ENCODE measurements around the gene ESR2.
"Not testable (repeated sequence)": the region's sequence is repeated elsewhere in the genome, so short reads cannot be mapped to it uniquely, and the experiment has no call there.

The ESR2 gene

DNA sequence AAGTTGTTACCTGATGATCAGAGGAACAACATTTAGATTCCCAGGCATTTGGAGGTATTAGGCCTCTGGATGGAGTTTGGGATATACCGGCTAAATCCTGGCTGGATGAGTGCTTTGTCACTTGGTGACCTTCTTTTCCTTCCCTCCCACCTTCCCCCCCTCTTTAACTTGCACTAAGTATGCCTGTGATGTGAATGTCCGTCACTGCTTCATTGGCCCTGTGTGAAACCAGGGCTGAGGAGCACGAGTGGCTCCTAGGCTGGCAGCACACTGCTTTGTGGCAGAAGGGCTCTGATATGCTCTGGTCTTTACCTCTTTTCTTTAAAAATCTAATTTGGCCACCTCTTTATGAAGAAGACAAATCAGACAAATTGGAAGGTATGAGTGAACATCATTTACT is 95.7 kb downstream of the ESR2 start:
- DNase-seq (ENCODE audit: low read depth in 2 of 2): no peak

DNA sequence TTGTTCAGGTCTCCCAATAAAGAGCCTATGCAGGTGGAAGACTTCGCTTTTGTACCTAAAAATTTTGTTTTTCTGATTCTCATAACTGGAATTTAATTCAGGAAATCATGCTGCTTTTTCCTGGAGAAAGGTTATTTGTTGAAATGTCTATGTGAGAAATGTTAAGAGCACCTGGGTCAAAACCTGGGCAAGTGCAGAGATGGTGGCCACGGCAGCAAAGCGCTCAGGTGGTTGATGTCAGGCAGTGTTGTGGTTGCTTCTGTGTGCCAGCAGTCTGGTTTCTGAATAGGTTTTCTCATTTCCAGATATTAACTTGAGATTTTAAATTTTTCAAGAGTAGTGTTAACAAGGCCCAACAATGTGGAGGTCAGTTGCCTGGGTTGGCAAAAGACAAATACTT is 96.2 kb downstream of the ESR2 start:
- DNase-seq (ENCODE audit: low read depth in 2 of 2): no peak

DNA sequence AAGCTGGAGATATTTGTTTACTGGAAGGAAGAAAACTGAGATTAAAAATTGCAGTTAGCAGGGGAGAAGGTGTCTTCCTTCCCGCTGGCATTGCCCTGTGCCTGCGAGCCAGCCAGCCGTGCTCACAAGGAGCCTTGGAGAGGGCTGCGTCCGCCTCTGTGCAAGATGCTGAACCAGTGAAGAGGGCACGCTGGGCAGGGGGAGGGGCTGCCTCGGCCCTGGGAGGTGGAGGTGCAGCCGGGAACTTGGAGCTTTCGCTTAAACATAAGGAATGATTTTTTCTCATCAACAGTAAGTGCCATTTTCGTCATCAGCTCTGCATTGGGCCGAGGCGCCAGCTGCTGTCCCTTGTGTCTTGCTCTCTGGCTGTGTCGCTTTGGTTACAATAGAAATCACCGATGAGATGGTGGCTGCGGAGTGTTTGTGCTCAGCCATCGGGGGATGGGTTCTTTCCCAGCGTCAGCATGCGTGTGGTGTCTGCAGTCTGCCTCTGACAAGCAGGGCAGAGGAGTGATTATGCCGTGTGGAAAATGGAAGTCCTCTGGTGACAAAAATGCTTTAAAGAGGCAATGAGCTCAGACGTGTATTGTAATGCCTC is 97.3 kb downstream of the ESR2 start:
- no peak for DNase-seq (ENCODE audit: low read depth in 2 of 2)

DNA sequence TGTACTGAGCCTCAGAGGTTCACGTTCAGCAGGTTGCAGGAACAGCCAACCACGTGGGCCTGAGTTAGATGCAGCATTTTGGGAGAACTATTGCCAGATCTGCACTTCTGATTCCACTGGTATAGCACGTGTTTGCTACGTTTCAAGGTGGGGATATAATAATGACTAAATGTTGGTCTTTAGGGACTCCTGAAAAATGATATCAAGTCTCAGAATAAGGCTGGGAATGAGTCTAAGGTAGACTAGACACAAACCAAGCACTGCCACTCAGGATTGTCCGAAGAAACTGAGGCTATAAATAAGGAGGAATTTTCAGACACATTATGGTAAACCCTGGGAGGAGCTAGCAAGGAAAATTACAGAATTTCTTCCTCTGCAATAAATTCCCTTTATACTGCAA is 98.1 kb downstream of the ESR2 start:
- DNase-seq (ENCODE audit: low read depth in 2 of 2): no peak

DNA sequence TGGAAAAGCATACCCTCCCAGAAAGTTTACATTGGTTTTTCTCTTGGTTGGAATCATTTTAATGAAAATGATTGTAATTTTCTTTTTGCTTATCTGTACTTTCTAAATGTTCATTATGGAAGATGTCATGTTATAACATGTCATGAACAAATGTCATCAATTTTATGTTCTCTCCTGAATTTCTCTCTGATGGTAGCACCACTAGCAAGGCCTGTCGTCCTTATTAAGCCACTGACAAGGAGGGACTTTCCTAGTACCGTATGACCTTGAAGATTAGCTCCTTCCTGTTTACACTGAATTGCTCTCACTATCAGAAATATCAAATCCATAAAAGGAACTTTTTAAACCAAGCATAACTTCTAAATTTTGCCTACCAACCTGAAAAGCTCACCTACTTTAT is 99.0 kb downstream of the ESR2 start:
- no peak for DNase-seq (ENCODE audit: low read depth in 2 of 2)

DNA sequence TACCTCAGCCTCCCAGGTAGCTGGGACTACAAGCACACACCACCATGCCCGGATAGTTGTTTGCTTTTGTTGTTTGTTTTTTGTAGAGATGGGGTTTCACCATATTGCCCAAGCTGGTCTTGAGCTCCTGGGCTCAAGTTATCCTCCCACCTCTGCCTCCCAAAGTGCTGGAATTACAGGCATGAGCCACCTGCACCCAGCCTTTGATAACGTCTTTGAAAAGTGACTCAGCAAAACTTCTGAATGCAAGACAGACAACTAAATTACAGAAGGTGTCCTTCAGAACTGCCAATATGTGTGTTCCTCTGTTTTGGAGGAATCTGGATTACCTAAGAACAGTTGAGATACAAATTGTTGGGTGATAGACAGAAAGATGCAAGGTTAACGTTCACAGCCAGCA is 99.8 kb downstream of the ESR2 start:
- DNase-seq (ENCODE audit: low read depth in 2 of 2): no peak

DNA sequence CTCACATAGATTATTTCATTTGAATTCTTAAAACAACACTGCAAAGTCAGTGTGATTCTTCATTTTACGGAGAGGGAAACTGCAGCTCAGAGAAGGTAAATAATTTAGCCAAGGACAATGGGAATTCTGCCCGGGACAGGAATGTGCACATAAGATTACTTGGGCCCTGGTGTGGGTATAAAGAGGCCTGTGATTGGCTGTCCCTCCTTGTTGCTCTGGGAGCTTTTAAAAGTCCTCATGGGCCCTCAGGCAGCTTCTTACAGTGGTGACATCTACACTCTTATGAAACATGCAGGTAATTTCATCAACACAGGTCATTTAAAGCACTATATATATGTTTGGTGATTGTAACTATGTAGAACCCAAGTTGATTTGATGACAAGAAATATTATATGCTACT is 100.3 kb downstream of the ESR2 start:
- no peak for DNase-seq (ENCODE audit: low read depth in 2 of 2)

DNA sequence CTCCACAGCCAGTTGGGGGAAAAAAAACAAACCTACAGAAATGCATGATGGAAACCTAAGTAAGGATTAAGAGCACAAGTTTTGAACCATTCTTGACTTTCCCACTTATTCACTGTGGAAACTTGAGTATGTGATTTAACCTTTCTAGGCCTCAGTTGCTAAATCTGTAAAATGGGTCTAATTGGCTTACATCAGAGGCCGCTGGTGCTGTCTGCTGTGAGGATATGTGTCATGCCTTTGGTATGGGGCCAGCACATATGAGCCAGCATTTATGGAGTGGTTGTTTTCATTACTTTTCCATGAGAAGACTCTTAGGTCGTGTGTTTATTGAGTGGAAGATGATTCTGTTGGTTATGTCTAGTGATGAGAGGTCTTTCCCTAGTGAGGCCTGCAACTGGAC is 102.4 kb downstream of the ESR2 start:
- no peak for DNase-seq (ENCODE audit: low read depth in 2 of 2)

DNA sequence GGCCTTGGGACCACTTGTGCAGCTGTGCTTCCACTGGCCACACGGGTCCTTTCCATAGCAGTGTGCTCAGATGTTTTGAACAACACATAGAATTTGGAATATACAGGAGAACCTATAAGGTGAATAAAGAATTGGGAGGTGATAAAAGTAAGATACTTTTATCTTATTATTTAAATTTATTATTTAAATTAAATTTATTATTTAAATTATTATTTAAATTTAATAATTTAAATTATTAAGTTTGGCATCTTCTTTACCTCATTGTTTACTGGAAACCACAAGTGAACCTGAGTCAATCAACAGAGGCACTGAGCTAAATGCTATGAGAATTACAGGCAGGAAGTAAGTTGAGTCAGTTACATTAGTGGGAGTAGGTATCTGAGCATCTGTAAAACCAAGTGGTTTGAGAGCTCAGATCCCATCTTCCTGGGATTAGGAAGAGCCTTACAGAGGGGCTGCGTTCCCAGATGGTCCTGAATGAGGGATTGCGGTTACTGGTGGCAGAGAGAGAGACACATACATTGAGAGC is 103.1 kb downstream of the ESR2 start:
- DNase-seq (ENCODE audit: low read depth in 2 of 2): no peak

DNA sequence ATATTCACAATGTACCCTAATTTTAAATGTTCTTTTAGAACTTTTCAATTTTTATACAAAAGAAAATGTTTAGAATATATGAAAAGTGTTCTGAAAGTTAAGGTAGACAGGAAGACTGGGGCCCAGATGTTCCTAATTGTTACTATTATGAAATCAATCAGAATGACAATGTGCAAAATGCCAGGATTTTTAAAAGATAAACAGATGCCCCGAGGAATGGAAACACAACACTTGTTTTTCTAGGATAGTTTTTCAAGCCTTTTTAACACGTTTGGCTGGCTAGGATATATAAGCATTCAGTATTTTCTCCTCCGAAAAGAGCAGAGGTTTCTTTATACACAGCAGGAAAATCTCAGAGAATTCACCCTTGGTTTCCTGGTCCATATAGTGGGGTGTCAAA is 106.8 kb downstream of the ESR2 start:
- no peak for DNase-seq (ENCODE audit: low read depth in 2 of 2)

DNA sequence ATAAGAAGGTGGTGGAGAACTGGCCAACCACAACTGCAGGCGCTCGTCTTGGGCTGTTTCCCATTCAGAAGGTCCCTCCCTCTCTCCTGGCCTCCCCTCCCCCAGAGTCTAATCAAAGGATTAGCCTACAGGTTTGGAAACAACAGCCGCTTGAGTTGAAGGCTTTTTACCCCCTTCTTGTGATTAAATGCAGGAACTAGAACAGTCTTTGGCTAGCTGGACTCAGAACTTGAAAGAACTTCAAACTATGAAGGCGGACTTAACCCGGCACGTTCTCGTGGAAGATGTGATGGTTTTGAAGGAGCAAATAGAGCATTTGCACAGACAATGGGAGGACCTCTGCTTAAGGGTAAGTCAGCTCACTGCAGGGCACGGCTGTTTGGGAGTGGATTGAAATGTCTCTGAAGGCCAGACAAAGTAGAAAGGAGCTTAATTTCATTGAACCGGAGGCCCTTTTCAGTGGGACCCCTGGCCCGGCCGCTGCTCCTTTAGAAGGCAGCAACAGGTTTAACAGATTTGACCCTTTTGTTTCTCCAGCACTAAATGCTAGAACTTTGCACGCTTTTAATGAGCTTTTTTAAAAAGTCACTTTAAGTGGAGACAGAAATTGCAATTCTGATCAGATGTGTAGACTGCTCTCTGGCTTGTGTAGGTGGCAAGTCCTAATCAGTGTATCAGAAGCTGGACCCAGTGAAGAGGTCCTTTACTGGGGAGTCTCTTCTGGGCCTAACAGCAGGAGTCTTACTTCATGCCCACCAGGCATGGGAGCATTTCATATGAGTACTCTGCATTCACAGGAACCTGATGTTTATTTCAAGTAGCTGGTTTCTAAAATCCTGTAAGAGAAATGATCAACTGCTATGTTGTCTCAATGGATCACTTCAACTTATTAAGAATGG is 107.7 kb downstream of the ESR2 start:
- no peak for DNase-seq (ENCODE audit: low read depth in 2 of 2)

DNA sequence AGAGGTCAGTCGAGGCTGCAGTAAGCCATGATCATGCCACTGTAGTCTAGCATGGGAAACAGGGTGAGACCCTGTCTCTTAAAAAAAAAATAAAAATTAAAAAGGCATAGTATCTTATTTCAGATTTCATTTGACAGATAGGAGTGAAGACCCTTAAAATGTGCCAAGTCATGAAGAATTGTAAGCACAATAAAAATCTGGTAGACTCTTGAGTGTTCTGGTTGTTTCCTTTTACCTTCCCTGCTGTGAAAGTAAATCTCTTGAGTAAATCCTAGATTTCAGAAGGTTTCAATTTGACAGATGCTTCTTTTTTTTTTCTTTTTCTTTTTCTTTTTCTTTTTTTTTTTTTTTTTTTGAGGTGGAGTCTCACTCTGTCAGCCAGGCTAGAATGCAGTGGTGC is 109.0 kb downstream of the ESR2 start:
- DNase-seq (ENCODE audit: low read depth in 2 of 2): no peak

DNA sequence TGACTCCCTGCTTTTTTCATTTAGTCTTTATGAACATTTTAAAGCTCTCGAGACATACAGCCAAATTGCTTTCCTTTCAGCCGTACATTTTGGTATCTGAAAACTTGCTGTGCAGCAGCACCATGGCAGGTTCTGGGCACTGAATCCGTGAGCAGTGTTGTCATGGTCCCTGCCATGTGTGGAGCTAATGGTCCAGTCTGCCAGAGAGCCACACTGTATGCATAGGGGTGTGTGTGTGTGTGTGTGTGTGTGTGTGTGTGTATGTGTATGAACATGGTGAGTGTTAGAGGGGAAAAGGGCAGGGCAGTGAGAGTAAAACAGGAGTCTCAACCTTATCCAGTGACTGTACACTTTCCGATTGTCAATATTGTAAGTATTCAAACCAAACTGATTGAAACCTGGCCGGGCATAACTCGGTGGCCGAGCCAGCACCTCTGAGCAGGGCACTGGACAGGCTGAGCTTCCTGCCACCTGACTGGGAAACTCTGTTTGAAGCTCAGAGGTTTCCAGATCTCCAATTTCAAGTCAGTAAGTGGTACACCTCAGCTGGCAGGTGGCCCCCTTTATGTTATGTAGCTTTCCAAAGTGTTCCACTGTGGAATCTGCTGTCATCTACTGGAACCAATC is 110.0 kb downstream of the ESR2 start:
- no peak for DNase-seq (ENCODE audit: low read depth in 2 of 2)

DNA sequence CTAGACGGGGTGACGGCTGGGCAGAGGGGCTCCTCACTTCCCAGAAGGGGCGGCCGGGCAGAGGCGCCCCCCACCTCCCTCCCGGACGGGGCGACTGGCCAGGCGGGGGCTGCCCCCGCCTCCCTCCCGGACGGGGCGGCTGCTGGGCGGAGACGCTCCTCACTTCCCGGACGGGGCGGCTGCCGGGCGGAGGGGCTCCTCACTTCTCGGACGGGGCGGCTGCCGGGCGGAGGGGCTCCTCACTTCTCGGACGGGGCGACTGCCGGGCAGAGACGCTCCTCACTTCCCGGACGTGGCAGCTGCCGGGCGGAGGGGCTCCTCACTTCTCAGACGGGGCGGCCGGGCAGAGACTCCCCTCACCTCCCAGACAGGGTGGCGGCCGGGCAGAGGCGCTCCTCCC is 111.3 kb downstream of the ESR2 start:
- not testable (repeated sequence) for DNase-seq (ENCODE audit: low read depth in 2 of 2)

DNA sequence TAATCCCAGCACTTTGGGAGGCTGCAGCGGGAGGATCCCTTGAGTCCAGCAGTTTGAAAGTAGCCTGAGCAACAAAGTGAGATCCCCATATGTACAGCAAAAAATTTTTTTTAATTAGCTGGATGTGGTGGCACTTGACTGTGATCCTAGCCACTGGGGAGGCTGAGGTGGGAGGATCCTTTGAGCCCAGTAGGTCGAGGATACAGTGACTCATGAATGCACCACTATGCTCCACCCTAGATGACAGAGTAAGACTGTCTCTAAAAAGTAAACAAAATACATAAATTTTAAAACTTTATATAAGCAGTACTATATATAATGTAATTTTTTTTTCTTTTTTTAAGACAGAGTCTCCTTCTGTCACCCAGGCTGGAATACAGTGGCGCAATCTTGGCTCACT is 115.4 kb downstream of the ESR2 start:
- DNase-seq (ENCODE audit: low read depth in 2 of 2): no peak

DNA sequence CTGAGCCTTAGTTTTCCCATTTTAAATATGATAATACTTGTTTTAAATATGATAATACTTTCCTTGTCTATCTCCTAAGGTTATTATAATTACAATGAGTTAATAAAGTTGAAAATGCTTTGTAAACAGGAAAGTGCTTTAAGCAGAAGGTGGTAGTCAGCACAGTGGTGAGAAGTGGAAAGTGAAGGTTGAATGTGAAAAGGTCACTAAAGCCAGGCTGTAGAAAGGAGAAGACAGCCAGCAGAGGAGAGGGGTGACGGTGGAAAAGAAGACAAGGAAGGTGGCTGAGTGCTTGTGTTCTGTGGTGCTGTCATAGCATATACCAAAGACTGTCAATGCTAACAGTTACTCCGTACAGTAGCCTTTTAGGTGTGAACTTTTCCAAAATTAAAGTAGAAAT is 117.8 kb downstream of the ESR2 start:
- no peak for DNase-seq (ENCODE audit: low read depth in 2 of 2)

DNA sequence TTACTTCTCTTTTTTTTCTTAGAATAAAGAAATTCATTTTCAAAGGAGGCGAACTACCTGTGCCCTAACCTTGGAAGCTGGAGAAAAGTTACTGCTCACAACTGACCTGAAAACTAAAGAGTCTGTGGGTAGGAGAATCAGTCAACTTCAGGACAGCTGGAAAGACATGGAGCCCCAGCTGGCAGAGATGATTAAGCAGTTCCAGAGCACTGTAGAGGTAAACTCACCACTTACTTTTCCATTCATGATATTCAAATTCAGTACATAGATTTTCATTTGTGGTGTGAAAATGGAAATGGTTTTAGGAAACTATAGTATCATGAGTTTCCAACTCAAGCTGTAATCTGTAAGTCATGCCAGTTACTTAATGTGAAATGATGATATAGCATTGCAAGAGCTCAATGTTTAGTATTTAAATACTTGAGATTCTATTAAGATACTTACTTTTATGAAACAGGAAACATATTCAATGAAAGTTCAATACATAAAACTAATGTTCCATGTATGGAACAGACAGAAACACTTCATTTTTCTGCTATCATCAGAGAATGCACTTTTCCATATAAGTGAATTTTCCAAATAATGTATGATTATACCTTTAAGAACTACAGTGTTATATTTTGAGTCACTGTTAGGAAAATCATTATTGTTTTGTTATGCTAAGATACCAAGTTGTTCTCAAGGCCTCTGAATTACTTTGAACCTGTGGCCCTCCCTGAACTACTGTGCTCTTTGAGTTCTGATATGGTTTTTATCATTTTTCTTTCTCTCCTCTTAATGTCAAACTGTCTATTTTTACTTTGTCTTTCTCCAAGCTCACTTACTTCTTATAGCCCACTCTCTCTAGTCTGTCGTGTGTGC is 119.0 kb downstream of the ESR2 start:
- no peak for DNase-seq (ENCODE audit: low read depth in 2 of 2)

DNA sequence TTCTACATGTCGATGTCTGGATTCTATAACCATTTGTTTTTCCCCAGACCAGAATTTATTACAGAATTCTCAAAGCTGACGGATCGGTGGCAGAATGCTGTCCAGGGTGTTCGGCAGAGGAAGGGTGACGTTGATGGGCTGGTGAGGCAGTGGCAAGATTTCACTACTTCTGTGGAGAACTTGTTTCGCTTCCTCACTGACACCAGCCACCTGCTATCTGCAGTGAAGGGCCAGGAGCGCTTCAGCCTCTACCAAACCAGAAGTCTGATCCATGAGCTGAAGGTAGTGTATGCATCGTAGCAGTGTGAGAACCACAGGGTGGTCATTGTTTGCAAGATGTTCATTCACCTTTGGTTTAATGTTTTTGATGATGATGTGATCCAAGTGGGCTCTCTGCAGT is 124.0 kb downstream of the ESR2 start:
- no peak for DNase-seq (ENCODE audit: low read depth in 2 of 2)

DNA sequence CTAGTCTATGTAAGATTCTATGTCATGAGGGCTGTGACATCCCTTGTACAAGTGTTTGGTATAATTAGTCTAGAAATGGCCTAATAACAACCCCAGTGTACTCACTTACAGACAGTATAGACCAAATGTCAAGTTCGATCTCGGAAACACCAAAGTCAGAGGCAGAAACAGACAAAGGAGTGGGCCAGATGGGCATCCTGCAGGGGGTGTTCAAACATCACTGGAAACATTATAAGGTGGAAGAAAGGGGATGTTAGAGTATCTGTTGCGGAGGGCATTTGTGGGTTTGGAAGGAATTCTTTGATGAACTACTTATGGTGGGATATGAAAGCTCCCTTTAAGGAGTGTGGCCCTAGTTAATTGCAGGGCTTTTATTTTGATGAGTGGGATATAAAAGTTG is 134.6 kb downstream of the ESR2 start:
- no peak for DNase-seq (ENCODE audit: low read depth in 2 of 2)

DNA sequence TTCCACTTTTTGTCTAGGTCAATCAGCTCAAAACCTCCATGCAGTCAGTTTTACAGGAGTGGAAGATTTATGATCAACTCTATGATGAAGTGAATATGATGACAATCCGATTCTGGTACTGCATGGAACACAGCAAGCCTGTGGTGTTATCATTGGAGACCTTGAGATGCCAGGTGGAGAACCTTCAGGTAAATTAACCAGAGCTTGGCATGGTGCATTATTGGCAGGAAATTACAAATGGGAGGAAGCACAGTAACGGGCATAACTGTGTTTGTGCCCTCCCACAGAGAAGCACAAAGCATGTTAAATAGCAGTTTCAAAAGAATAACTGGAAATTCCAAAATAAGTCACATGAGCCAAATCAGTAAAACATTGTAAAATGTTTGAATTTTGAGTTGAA is 135.6 kb downstream of the ESR2 start:
- DNase-seq (ENCODE audit: low read depth in 2 of 2): no peak

DNA sequence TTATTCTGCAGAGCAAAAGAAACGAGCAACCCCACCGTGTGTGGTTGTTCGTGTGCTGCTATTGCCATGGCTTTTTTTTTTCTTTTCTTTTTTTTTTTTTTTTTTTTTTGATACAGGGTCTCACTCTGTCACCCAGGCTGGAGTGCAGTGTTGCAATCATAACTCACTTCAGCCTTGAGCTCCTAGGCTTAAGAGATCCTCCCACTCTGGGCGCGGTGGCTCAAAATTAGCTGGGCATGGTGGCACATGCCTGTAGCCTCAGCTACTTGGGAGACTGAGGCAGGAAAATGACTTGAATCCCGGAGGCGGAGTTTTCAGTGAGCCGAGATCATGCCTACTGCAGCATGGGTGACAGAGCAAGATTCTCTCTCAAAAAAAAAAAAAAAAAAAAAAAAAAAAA is 144.2 kb downstream of the ESR2 start:
- DNase-seq (ENCODE audit: low read depth in 2 of 2): no peak
